ENCODE measurements around the gene METTL26. TPM values are rescaled to one million over a fixed set of nuclear protein-coding genes. Genes with fewer than 3 reads are reported as not detected.

Gene METTL26
- total and polyA plus RNA-seq, 8 donors = 17.3 to 271 (median 197) TPM

DNA sequence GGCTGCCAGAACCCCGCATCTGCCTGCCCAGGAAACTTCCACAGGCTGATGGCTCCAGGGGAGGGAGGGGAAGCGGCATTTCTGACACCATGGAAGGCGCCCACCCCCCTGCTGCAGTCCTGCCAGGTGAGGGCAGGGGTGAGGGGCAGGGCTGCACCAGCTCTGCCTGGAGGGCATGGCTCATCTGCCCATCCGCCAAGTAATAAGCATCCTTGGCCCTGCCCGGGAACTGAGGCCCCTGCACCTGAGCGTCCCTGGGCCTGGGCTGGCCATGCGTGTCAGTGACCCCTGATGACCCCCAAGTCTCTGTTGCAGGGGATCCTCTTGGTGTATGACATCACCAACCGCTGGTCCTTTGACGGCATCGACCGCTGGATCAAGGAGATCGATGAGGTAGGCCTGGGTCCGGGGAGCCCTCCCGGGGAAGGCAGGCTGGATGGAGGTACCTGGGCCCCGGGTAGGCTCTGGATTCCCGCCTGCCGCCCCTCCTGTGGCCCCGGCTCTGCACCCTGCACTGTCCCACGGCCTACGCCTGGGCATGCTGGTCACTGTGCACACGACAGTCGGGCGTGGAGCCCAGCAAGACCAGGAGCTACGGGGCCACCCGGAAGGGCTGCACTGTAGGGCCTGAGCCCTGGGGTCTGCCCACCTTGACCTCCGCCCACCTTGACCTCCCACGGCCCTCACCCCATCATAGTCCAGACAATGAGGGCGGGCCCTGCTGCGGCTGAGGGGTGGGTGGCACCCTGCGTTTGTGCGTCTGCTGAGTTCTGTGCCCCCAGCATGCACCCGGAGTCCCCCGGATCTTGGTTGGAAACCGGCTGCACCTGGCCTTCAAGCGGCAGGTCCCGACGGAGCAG, 10.8 kb downstream of the METTL26 start:
- no peak for DNase-seq

DNA sequence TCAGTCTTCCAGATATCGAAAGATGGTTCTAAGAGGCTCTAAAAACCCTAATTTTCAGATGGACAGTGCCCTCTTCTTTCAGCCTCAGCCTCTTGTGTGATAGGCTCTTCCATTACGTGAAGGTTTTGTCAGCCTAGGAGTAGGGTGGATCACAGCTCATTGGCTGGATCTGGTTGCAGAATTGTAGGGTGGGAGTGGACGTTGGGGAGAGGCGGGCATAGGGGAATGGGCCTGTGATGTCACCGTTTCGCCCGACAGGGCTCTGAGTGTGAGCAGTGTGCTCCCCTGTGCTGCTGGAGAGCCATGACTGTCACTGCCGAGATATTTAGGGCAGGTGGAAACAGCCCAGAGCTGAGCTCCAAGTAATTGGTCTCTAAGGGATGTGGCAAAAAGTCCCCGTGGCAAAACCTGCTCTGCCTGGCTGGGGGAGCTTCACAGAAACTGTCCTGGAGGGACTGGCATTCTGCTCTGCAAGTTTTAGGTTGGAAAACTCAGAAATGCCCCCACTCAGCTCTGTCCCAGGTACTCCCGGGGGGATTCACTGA, 11.5 kb downstream of the METTL26 start:
- no peak for DNase-seq
- 84 to 90% (median 86%) methylated on average over 9 to 10 of the region's 10 CpGs for WGBS, 5 donors
- H3K36me3 ChIP-seq = peaks cover 19 to 58% (median 49%) of the 10 kb centered on the region in 4 donors
- no peaks in the 10 kb centered on the region for H3K9me3 ChIP-seq
- TF ChIP-seq, protein P1, sequence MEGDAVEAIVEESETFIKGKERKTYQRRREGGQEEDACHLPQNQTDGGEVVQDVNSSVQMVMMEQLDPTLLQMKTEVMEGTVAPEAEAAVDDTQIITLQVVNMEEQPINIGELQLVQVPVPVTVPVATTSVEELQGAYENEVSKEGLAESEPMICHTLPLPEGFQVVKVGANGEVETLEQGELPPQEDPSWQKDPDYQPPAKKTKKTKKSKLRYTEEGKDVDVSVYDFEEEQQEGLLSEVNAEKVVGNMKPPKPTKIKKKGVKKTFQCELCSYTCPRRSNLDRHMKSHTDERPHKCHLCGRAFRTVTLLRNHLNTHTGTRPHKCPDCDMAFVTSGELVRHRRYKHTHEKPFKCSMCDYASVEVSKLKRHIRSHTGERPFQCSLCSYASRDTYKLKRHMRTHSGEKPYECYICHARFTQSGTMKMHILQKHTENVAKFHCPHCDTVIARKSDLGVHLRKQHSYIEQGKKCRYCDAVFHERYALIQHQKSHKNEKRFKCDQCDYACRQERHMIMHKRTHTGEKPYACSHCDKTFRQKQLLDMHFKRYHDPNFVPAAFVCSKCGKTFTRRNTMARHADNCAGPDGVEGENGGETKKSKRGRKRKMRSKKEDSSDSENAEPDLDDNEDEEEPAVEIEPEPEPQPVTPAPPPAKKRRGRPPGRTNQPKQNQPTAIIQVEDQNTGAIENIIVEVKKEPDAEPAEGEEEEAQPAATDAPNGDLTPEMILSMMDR (IDR thresholded peaks at IDR 0.05) = no peak
- intact Hi-C loops (cut with DNase I; ENCODE audit: low total_unique reads) = no loop called here
- H3K27me3 ChIP-seq = no peaks in the 10 kb centered on the region
- no peak overlapping the region for H3K27ac ChIP-seq
- no peak overlapping the region for H3K4me3 ChIP-seq
- peaks cover 21 to 31% (median 26%) of the 10 kb centered on the region in 4 donors for H3K4me1 ChIP-seq

More for the DNA sequence above, 10.8 kb downstream of the METTL26 start:
- Histone ChIP-seq H3K9me3 (no peaks in the 10 kb centered on the region), H3K4me1 (peaks cover 29 to 39% (median 33%) of the 10 kb centered on the region in 4 donors), H3K4me3 (no peak overlapping the region), H3K27me3 (no peaks in the 10 kb centered on the region), H3K36me3 (peaks cover 19 to 54% (median 47%) of the 10 kb centered on the region in 4 donors), H3K27ac (no peak overlapping the region)
- WGBS, 5 donors = 75 to 95% (median 94%) methylated on average over 4 to 37 of the region's 37 CpGs
- intact Hi-C loops (cut with DNase I; ENCODE audit: low total_unique reads) = no loop called here
- TF ChIP-seq, protein P1 (IDR thresholded peaks at IDR 0.05) = no peak
- no peak for TF ChIP-seq EP300 (IDR thresholded peaks at IDR 0.05)
- TF ChIP-seq POLR2A (IDR thresholded peaks at IDR 0.05) = no peak
- no peak for TF ChIP-seq POLR2AphosphoS5 (IDR thresholded peaks at IDR 0.05)

DNA sequence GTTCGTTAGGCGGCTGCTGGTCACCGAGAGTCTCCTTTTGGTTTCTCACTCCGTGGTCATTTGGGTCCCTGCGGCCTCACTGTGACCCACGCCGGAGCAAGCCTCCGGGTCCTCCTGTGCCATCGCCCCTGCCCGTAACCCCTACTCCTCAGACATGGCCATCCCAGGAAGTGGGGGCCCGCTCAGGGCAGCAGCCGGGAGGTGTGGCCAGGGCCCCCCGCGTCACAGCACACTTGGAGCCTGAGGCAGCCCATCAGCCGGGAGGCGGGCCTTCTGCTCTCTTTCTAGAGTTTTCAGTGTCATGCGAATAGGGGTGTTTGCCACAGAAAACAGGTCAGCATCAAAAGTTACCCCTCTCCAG, 13.2 kb downstream of the METTL26 start:
- peak overlapping the region in 1 of 5 donors; percentile 42 for H3K27ac ChIP-seq
- TF ChIP-seq POLR2AphosphoS5 (IDR thresholded peaks at IDR 0.05) (no peak), EP300 (IDR thresholded peaks at IDR 0.05) (no peak), POLR2A (IDR thresholded peaks at IDR 0.05) (no peak)
- TF ChIP-seq, protein P1 (IDR thresholded peaks at IDR 0.05) = no peak
- peaks cover 15 to 26% (median 22%) of the 10 kb centered on the region in 4 donors for H3K4me1 ChIP-seq
- H3K4me3 ChIP-seq = no peak overlapping the region
- DNase-seq = no peak
- WGBS, 5 donors = 93 to 96% (median 94%) methylated on average over 17 of the region's 17 CpGs
- no peaks in the 10 kb centered on the region for H3K9me3 ChIP-seq
- intact Hi-C loops (cut with DNase I; ENCODE audit: low total_unique reads) = no loop called here
- H3K27me3 ChIP-seq = no peaks in the 10 kb centered on the region
- peaks cover 13 to 51% (median 41%) of the 10 kb centered on the region in 4 donors for H3K36me3 ChIP-seq

DNA sequence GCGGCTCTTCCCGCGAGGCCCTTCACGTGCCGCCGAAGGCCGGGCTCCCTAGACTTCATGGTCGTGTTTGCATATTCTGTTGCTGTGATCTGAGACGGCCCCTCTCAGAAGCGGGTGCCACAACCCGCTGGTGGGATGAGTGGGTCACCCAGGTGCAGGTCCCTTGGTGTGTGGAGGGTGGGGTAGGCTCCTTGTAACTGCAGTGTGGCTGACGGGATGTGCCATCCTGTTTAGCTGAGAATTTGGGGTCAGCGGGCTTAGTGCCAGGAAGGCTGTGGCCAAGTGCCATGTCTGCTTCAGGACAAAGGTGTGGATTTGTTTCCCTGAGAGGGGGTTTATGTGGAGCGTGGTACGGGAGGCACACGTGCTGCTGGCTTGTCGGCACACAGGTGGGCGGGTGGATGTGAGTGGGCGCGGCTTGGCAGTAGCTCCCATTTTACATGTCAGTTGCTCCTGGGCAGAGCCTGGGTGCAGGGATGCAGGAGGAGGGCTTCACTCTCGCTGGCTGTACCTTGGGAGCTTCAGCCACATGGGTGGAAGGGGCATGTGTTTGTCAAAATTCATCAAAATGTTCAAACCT, 14.5 kb downstream of the METTL26 start:
- H3K4me3 ChIP-seq = no peak overlapping the region
- H3K9me3 ChIP-seq = no peaks in the 10 kb centered on the region
- WGBS, 5 donors = 41 to 75% (median 55%) methylated on average over 7 to 21 of the region's 21 CpGs
- intact Hi-C loops (cut with DNase I; ENCODE audit: low total_unique reads) = no loop called here
- H3K27ac ChIP-seq = peak overlapping the region in 2 of 5 donors; percentile 7 to 42
- peak in 1 of 2 donors; percentile 50 for DNase-seq
- peaks cover 9 to 50% (median 40%) of the 10 kb centered on the region in 4 donors for H3K36me3 ChIP-seq
- H3K4me1 ChIP-seq = peaks cover 15 to 24% (median 20%) of the 10 kb centered on the region in 4 donors
- no peak for TF ChIP-seq EP300 (IDR thresholded peaks at IDR 0.05)
- TF ChIP-seq, protein P1 (IDR thresholded peaks at IDR 0.05) = no peak
- TF ChIP-seq POLR2A (IDR thresholded peaks at IDR 0.05) = no peak
- TF ChIP-seq POLR2AphosphoS5 (IDR thresholded peaks at IDR 0.05) = no peak
- no peaks in the 10 kb centered on the region for H3K27me3 ChIP-seq

Measured in stomach (tissue), 9 donors.